ENCODE results near the gene CCDC141. TPM values are rescaled to one million over a fixed set of nuclear protein-coding genes. Genes with fewer than 3 reads are reported as not detected.

The CCDC141 gene
- total and polyA plus RNA-seq, 2 donors (not counting 3 experiments of a cell fraction or from before 2014, with no cell fraction given) = not detected

DNA sequence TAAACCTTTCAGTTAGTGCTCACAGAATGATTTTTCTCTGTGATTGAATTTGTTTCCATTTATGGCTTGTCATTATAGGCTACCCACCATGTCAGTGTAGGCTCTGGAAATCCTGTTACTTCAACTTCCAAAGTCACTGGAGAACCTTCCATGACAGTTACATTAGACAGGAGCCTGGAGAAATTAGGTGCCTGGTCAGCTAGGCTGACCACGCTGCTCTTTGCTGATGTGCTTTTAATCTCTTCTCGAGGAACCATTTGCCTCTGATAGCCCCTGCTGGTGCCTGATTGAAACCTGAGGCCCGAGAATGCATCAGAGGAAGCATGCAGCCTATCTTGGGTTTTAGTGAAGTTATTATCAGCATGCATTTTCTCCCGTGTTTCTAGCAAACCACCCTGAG lies 213.1 kb downstream of the CCDC141 start:
- no peak for DNase-seq (ENCODE audit: low read depth, low spot score)
- H3K27ac ChIP-seq (ENCODE audit: insufficient read depth, low read depth, low read length) = no peak overlapping the region
- dilution Hi-C loops (cut with MboI; ENCODE audit: extremely low pct_ligation_motif_present, low sequenced_read_pairs) (no loop called here), intact Hi-C loops (cut with micrococcal nuclease) (no loop called here)
- FAIRE-seq = no peak
- no peaks in the 10 kb centered on the region for H3K9me3 ChIP-seq (replicated peaks; ENCODE audit: control insufficient read depth, insufficient read depth, low read length)
- no peaks in the 10 kb centered on the region for H3K36me3 ChIP-seq (ENCODE audit: control insufficient read depth in 2 of 2, extremely low read depth in 1 of 2, insufficient read depth in 2 of 2, low read length in 2 of 2)
- no peaks in the 10 kb centered on the region for H3K79me2 ChIP-seq (ENCODE audit: control insufficient read depth, insufficient read depth, low read length)
- POLR2A ChIA-PET = no interaction called here
- no peak overlapping the region for H3K4me3 ChIP-seq (replicated peaks in 1 of 3; ENCODE audit: insufficient read depth in 1 of 3, low read depth in 1 of 3, low read length in 3 of 3)
- no peaks in the 10 kb centered on the region for H3K27me3 ChIP-seq (ENCODE audit: control insufficient read depth in 2 of 2, insufficient read depth in 2 of 2, low read length in 2 of 2)
- no peak overlapping the region for H3K4me2 ChIP-seq (ENCODE audit: insufficient read depth, low read length)
- no TSS peak for BruUV-seq (replicated peaks)
- CTCF ChIA-PET = no interaction called here
- no peak for TF ChIP-seq FOS (IDR thresholded peaks at IDR 0.05; ENCODE audit: borderline replicate concordance, insufficient read depth, low read length)
- TF ChIP-seq, protein P1, sequence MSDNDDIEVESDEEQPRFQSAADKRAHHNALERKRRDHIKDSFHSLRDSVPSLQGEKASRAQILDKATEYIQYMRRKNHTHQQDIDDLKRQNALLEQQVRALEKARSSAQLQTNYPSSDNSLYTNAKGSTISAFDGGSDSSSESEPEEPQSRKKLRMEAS (IDR thresholded peaks at IDR 0.05; ENCODE audit: insufficient read depth, insufficient read length) = no peak
- no peak for TF ChIP-seq EZH2 (IDR thresholded peaks at IDR 0.05; ENCODE audit: borderline replicate concordance, low read depth, low read length, severe bottlenecking)
- TF ChIP-seq, protein P2, sequence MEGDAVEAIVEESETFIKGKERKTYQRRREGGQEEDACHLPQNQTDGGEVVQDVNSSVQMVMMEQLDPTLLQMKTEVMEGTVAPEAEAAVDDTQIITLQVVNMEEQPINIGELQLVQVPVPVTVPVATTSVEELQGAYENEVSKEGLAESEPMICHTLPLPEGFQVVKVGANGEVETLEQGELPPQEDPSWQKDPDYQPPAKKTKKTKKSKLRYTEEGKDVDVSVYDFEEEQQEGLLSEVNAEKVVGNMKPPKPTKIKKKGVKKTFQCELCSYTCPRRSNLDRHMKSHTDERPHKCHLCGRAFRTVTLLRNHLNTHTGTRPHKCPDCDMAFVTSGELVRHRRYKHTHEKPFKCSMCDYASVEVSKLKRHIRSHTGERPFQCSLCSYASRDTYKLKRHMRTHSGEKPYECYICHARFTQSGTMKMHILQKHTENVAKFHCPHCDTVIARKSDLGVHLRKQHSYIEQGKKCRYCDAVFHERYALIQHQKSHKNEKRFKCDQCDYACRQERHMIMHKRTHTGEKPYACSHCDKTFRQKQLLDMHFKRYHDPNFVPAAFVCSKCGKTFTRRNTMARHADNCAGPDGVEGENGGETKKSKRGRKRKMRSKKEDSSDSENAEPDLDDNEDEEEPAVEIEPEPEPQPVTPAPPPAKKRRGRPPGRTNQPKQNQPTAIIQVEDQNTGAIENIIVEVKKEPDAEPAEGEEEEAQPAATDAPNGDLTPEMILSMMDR (IDR thresholded peaks at IDR 0.05; ENCODE audit: extremely low read depth in 1 of 2, insufficient read depth in 1 of 2, low read depth in 1 of 2, low read length in 2 of 2) = no peak
- no peak for TF ChIP-seq POLR2AphosphoS5 (IDR thresholded peaks at IDR 0.05; ENCODE audit: insufficient read depth, low read depth, low read length)
- TF ChIP-seq POLR2A (IDR thresholded peaks at IDR 0.05; ENCODE audit: low read depth, low read length) = no peak
- no peak for TF ChIP-seq JUN (IDR thresholded peaks at IDR 0.05; ENCODE audit: borderline replicate concordance, insufficient read depth, insufficient read length, low read depth)
- no peak for TF ChIP-seq MYC (IDR thresholded peaks at IDR 0.05; ENCODE audit: low read depth, low read length)
- no peak for TF ChIP-seq GATA2 (IDR thresholded peaks at IDR 0.05; ENCODE audit: insufficient read depth, insufficient read length, low read depth, low read length)
- H3K9me1 ChIP-seq (replicated peaks; ENCODE audit: control insufficient read depth, extremely low read depth, insufficient read depth, low read length) = no peaks in the 10 kb centered on the region
- H3K9ac ChIP-seq (replicated peaks; ENCODE audit: extremely low read depth, insufficient read depth, low read length) = no peak overlapping the region
- no peaks in the 10 kb centered on the region for H4K20me1 ChIP-seq (replicated peaks; ENCODE audit: control insufficient read depth, extremely low read depth, insufficient read depth, low read length)
- no peaks in the 10 kb centered on the region for H3K4me1 ChIP-seq (ENCODE audit: control insufficient read depth, extremely low read depth, insufficient read depth, low read length)
- H2AFZ ChIP-seq (ENCODE audit: low read depth, low read length) = no peak overlapping the region

Data from endothelial cell of umbilical vein (primary cell).